GM10248 (cell line): ENCODE data around the gene RBPJL.

Experiments
- CTCF ChIA-PET: fragments of 300-600 bp; sonication (Branson Sonifier 250); formaldehyde crosslinking; extraction: SDS; loops from one replicate; lab custom pipeline; 2021; ENCODE audit warnings: antibody characterized with exemption; lab: Yijun Ruan, JAX
- POLR2A ChIA-PET: fragments of 350-650 bp; sonication (Branson Sonifier 250); formaldehyde crosslinking; extraction: SDS; loops from one replicate; lab custom pipeline; 2020; ENCODE audit warnings: antibody characterized with exemption; lab: Yijun Ruan, JAX
- DNase-seq: peaks from one replicate; pipeline ENCODE4 v3.0.0; 2012; ENCODE audit errors: extremely low spot score
- TF ChIP-seq, protein P1 (sequence below): IDR thresholded peaks from 2 replicates; pipeline ENCODE4 v1.5.1; 2012; ENCODE audit warnings: mild to moderate bottlenecking, low read depth; ENCODE audit errors: extremely low read depth, missing control alignments, control extremely low read depth

The RBPJL gene

DNA sequence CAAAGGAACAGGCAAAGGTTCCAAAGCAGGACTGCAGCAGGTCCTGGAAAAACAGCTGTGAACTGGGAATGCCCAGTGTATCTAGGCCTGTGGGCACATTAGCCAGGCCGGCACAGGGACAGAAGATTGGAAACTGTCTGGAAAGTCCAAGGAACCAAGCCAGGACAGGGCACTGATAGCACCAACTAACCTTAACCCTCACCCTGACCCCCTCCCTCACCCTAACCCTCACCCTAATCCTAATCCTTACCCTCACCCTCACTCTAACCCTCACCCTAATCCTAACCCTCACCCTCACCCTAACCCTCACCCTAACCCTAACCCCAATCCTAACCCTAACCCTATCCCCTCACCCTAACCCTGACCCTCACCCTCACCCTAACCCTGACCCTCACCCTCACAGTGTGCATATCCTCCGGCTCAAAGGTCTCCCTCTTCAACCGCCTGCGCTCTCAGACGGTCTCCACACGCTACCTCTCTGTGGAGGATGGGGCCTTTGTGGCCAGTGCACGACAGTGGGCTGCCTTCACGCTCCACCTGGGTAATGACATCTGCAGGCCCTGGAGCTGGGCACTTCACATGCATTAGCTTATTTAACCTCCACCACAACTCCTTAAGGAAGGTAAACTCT, 6.5 kb downstream of the RBPJL start:
- ChIA-PET CTCF (interaction anchor here (0.8 to 3.9 kb wide), 6 partner anchors 12 to 465 kb away, joined by 3 to 19 read pairs (median 6); no protein-coding TSS in a partner anchor), POLR2A (no interaction called here)
- DNase-seq, result no peak
- TF ChIP-seq, protein P1, sequence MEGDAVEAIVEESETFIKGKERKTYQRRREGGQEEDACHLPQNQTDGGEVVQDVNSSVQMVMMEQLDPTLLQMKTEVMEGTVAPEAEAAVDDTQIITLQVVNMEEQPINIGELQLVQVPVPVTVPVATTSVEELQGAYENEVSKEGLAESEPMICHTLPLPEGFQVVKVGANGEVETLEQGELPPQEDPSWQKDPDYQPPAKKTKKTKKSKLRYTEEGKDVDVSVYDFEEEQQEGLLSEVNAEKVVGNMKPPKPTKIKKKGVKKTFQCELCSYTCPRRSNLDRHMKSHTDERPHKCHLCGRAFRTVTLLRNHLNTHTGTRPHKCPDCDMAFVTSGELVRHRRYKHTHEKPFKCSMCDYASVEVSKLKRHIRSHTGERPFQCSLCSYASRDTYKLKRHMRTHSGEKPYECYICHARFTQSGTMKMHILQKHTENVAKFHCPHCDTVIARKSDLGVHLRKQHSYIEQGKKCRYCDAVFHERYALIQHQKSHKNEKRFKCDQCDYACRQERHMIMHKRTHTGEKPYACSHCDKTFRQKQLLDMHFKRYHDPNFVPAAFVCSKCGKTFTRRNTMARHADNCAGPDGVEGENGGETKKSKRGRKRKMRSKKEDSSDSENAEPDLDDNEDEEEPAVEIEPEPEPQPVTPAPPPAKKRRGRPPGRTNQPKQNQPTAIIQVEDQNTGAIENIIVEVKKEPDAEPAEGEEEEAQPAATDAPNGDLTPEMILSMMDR, result no peak

DNA sequence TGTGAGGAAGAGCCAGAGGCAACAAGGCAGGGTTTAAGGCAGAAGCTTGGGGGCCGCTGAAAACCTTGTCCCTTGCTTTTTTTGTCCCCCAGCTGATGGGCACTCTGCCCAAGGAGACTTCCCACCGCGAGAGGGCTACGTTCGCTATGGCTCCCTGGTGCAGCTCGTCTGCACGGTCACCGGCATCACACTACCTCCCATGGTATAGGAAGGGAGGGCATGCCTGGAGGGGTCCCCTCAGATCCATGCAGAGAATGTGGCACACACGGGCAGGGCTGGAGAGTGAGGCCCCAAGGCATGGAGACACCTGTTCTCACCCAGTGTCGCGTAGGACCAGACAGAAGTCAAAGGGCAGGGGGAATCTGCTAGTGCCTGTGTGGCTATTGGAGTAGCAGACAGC, 7.3 kb downstream of the RBPJL start:
- ChIA-PET POLR2A (no interaction called here), CTCF (interaction anchor here (1.2 to 3.9 kb wide), 3 partner anchors 20 to 464 kb away, joined by 3 to 19 read pairs (median 3); no protein-coding TSS in a partner anchor)
- no peak for DNase-seq
- TF ChIP-seq, protein P1, result no peak

DNA sequence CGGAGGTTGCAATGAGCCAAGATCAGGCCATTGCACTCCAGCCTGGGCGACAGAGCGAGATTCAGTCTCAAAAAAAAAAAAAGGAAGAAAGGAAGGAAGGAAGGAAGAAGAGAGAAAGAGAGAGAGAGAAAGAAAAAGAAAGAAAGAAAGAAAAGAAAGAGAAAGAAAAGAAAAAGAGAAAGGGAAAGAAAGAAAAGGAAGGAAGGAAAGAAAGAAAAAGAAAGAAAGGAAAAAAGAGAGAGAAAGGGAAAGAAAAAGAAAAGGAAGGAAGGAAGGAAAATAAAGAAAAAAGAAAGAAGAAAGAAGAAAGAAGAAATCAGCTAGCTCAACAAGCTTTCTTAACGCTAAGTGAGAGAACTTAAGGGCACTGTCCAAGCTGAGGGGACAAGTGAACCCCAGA, 9.0 kb downstream of the RBPJL start:
- CTCF ChIA-PET, result interaction anchor here (1.0 to 4.5 kb wide), 4 partner anchors 14 to 455 kb away, joined by 3 to 32 read pairs (median 4); no protein-coding TSS in a partner anchor
- TF ChIP-seq, protein P1, result no peak
- POLR2A ChIA-PET, result no interaction called here
- no peak for DNase-seq

DNA sequence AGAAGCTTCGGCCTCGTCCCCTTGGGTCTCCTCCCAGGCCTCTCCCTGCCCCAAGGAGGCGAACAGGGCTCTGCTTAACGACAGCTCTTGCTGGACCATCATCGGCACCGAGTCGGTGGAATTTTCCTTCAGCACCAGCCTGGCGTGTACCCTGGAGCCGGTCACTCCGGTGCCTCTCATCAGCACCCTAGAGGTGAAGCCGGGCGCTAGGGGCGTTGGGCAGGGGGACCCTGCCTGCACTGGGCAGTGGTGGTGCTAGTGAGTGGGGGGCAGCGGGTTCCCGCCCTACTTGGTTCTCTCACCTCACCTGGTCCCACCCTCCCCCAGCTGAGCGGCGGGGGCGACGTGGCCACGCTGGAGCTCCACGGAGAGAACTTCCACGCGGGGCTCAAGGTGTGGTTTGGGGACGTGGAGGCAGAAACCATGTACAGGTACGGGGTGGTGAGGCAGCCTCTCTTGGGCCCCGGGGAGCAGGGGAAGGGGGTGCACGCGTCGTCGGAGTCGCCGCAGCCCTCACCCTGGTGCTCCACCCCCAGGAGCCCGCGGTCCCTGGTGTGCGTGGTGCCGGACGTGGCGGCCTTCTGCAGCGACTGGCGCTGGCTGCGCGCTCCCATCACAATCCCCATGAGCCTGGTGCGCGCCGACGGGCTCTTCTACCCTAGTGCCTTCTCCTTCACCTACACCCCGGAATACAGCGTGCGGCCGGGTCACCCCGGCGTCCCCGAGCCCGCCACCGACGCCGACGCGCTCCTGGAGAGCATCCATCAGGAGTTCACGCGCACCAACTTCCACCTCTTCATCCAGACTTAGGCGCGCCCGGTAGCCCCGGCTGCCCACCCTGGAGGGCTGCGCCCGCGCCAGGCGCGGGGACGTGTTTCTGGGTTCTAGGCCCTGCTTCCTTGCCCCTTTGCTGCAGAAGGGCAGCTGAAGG, 9.8 kb downstream of the RBPJL start:
- DNase-seq, result no peak
- TF ChIP-seq, protein P1, result no peak
- ChIA-PET POLR2A (no interaction called here), CTCF (interaction anchor here (1.0 to 6.4 kb wide), 8 partner anchors 11 to 455 kb away, joined by 3 to 55 read pairs (median 10); no protein-coding TSS in a partner anchor)

DNA sequence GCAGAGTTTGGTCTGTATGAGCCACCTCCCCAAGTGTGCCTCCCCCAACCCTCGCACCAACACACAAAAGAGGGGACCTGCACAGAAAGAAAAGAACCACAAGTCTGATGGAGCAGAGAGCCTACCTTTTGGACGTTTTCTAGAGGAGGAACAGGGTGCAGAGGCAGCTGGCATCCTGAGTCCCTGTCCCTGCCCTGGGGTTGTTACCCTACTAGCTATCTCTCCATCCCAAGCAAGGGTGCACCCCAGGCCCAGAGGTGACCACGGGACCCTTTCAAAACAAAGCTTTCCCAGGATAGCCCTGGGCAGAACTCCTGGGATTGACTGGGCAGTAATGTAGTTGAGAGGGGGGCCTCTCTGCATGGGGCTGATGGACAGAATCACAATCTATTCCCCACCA, 11.2 kb downstream of the RBPJL start:
- TF ChIP-seq, protein P1, result no peak
- POLR2A ChIA-PET, result no interaction called here
- CTCF ChIA-PET, result interaction anchor here (1.0 to 8.1 kb wide), 14 partner anchors 9 to 462 kb away, joined by 3 to 71 read pairs (median 9); partner anchors contain the start of gene SYS1
- DNase-seq, result no peak

DNA sequence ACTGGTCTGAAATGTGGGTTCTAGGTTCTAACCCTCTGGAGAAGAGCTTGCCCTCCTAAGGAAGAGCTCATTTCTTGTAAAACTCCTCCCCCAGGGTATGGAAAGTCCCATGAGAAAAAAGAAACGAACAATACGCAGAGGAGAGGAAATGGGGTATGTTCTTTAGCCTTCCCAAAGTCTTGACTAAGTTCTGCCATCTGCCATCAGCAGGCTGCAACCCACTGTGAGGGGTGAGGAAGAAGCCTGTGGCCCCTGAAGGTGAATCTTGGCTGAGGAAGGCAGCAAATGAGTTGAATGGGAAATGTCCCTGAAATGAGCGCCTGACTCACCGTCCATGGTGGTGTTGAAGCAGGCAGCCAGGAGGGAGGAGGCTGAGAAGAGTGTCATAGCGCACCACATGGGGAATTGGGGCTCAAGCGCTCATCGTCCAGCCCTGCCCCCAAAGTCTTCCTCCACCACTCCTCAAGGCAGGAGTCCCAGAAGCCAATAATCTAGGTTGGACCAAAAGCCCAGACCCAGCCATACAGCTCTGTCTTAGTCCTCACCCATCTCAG, 11.8 kb downstream of the RBPJL start:
- ChIA-PET POLR2A (no interaction called here), CTCF (interaction anchor here (0.7 to 8.1 kb wide), 31 partner anchors 10 to 462 kb away, joined by 3 to 71 read pairs (median 5); partner anchors contain the start of genes MATN4, PIGT and SYS1)
- TF ChIP-seq, protein P1, result no peak
- DNase-seq, result no peak
